ENCODE results near the gene MACROD2. TPM values are rescaled to one million over a fixed set of nuclear protein-coding genes. Genes with fewer than 3 reads are reported as not detected.

Gene MACROD2
- total and polyA plus RNA-seq, 2 experiments from 2014 or later, result 2.8 to 4.3 TPM

GRCh38 chr20:14127514-14128223, 132.4 kb downstream of the MACROD2 start (continued):
- no peak for TF ChIP-seq CTCF (conservative IDR thresholded peaks at IDR 0.05; ENCODE audit: low read depth in 2 of 2)
- TF ChIP-seq ETS1 (IDR thresholded peaks at IDR 0.05), result no peak

- DNase-seq (ENCODE audit: low spot score) (no peak), ATAC-seq (no peak)
- Mint-ChIP-seq H3K9me3 (peaks cover 6% of the 10 kb centered on the region; the same call in 1 of the 3 replicates), H3K4me3 (no peak overlapping the region), H3K27ac (no peak overlapping the region), H3K27me3 (ENCODE audit: insufficient read depth, low read depth, poor library complexity) (peaks cover 2% of the 10 kb centered on the region), H3K36me3 (ENCODE audit: low read depth) (no peaks in the 10 kb centered on the region), H3K4me1 (no peaks in the 10 kb centered on the region)
- no peaks in the 10 kb centered on the region for H4K20me1 ChIP-seq (replicated peaks; ENCODE audit: insufficient read depth)
- H2AFZ ChIP-seq, result no peak overlapping the region
- no peak overlapping the region for H3K4me2 ChIP-seq
- no peaks in the 10 kb centered on the region for H3K36me3 ChIP-seq (ENCODE audit: insufficient read depth)
- no peak overlapping the region for H3K4me3 ChIP-seq
- no peaks in the 10 kb centered on the region for H3K27me3 ChIP-seq (ENCODE audit: insufficient read depth)
- H3K9me2 ChIP-seq (ENCODE audit: insufficient read depth), result no peaks in the 10 kb centered on the region
- no peak overlapping the region for H3K27ac ChIP-seq (ENCODE audit: low read depth)
- H3K79me2 ChIP-seq (replicated peaks; ENCODE audit: insufficient read depth), result no peaks in the 10 kb centered on the region
- no peaks in the 10 kb centered on the region for H3K4me1 ChIP-seq (ENCODE audit: insufficient read depth)
- no peaks in the 10 kb centered on the region for H3F3A ChIP-seq (replicated peaks; ENCODE audit: low read depth)
- TF ChIP-seq REST (IDR thresholded peaks at IDR 0.05; ENCODE audit: unreplicated experiment) (no peak), CTCF (conservative IDR thresholded peaks at IDR 0.05; ENCODE audit: low read depth in 2 of 2) (no peak), POLR2AphosphoS5 (IDR thresholded peaks at IDR 0.05; ENCODE audit: low read depth) (no peak), JUNB (IDR thresholded peaks at IDR 0.05; ENCODE audit: unreplicated experiment) (no peak), CREB1 (CRISPR knock-in tag; IDR thresholded peaks at IDR 0.05; ENCODE audit: low read depth) (no peak), ETS1 (IDR thresholded peaks at IDR 0.05) (no peak), ZNF331 (CRISPR knock-in tag; IDR thresholded peaks at IDR 0.05; ENCODE audit: low read depth) (no peak), EZH2 (IDR thresholded peaks at IDR 0.05; ENCODE audit: low read depth, unreplicated experiment) (no peak)
Measured at GRCh38 chr20:14134004-14134403, 138.7 kb downstream of the MACROD2 start.

Data from GM23338 (cell line).